Anterior cingulate cortex (tissue), 58 donors: Measurements from ENCODE around the gene KCP.

Source experiments
- DNase-seq, 58 donors: peaks; one replicate each; lab custom pipeline; 2025; lab: John Stamatoyannopoulos, UW

Gene KCP

DNA sequence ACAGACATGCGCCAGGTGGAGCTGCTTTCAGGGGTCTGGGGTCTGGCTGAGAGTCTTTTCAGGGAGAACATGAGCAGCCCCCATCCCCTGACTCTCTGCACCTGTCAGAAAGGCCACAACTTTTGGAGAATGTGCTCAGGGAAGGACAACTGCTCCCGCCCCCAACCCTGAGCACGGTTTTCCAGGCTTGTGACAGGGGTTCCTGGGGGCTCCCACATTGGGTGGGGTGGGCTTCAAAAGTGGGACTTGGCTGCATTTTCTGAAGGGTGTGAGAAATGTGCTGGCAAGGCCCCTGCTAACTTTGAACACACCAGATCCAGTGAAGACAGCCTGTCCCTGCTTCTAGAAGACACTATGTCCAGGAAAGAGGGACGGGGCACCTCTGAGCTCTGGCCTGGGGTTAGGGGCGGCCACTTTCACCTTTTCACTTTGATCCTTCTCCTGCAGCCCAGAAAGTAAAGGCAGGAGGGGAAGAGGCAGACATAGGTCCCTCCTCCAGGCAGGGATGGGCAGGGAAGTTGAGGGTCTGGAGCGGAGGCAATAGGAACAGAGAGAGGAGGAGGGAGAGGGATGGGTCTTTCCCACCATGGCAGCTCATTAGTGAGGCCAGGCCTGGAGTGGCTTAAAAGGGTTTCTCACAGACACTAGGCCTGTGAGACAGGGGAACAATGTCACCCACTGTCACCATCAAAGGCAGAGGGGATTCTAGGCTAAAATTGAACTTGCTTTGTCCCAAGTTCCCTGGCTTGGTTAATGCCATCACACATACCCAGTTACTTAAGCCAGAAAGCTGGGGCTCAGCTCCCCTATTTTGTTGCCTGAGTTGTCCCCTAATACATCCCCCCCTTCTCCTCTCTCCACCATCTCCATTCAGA lies 1.5 kb downstream of the KCP start:
- no peak for DNase-seq

DNA sequence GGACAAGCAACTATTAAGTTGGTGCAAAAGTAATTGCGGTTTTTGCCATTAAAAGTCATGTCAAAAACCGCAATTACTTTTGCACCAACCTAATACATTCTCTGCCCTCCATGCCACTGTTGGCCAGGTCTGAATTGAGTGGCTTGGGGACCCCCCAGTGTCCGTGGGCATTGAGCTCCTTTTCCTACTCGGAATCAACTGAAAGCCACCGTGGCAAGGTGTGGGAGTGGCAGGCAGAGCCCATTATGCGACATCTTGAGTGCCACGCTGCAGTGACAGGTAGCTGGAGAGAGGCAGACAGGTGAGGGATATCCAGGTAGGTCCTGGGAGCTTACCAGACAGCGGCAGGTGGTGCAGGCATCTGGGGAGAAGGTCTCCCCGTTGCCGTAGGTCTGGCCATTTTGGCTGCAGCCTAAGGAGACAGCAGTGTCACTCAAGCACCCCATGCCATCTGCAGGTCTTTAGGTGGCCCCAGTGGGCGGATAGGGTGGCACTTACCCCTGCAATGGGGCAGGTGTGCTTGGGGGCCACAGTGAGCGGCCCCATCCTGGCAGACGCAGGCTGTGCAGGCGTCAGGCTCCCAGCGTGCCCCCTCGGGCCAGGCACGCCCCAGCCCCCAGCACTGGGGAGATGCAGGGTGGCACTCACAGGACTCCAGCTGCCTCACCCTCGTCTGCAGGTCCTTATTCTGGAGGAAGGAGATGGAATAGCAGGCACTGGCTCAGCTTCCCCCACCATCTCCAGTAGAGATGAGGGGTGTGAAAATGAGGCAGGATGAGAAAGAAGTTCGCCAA lies 3.5 kb downstream of the KCP start:
- no peak for DNase-seq

DNA sequence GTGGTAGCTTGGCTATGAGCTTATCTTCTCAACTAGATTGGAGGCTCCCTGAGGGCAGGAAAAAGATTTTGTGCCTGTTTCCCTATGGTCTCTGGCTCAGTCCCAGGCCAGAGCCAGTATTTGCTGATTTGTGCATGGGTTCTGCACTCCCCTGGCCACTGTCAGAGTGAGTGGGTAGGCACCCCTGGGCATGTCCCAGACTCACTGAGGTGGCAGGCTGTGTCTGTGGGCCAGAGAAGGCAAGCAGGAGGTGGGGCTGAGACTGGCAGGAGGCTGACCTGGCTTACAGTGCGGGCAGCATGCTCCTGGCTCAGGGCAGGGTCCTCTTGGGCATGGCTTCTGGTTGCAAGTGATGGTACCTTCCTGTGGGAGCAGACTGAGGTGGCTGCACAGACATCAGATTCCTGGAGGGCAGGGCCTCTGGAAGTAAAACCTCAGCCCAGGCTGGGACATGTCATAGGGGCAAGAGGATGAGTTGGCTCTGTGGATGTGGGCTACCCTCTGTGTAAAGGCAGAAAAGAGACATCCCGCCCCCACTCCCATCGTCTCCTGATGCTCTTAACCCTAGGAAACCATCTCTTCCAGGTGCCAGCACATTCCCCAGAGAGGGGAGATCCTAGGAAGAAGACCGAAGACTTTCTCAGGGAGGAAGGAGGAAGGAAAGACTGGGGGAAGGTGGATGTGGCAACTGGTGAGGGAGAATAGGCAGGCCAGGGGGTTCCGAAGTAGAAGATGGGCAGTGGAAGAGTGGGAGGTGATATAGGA lies 4.3 kb downstream of the KCP start:
- no peak for DNase-seq

DNA sequence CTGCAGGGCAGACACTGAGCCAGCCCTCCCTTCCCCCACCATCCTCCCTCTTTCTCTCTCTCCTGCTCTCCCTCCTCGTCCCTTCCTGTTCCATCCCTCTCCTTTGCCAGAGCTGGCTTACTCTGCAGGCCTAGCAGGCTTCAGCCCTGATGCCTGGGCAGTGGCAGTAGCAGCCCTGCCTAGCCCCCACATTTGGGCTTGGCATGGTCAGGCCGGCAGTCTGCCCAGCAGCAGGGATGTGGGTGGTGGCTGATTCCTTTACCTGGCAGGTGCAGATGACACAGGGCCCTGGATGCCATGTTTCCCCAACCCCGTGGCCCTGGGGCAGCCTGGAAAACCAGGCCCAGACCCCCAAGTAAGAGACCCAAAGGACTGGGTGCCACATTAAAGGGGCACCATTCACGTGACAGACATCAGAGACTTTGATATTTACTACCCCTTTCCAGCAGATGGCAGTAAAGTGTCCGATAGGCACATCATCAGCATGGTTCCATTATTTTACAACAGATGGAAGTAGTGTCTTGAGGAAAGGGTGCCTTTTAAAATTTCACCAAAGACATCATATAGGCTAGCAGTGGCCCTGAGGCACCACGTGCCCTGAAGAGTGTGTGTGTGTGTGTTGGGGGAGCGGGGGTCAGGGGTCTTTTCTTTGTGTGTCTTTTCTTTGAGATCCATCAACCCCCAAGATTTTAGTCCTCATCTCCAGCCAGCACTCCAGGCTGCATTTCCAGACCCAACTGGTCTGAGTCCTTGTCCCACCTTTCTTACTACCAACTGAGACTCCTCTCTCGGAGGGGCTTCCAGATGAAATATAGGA lies 5.9 kb downstream of the KCP start:
- peak in 1 of 58 donors; percentile 28 for DNase-seq

DNA sequence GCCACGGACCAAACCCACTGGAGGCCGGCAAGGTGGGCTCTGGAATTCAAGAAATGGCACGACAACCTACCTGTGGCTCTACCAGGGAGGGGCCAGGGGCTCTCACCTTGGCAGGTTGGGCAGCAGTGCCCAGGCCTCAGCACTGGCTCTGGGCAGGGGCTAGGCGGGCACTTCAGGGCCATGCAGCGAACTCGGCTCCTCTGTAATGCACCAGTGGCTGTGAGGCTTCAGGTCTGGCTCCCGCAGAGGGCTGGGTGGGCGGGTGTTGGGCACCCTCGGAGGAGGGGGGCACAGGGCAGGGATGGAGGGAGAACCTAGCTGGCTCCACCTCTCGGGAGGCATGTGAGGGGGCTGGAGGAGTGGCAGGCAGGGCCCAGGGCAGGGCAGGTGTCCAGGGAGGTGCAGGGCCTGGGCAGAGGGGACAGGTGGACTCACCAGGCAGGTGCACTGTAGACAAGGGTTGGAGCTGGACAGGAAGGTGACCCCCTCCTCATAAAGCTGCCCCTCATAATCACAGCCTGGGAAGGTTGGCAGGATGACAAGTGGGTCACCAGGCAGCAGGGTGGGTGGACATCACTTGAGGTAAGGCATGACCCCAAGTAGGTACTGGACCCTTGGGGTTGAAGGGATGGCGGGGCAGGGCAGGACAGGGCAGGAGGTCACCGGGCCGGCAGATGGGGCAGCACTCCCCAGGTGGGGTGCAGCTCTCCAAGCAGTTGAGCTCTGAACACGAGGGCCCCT lies 6.7 kb downstream of the KCP start:
- no peak for DNase-seq

DNA sequence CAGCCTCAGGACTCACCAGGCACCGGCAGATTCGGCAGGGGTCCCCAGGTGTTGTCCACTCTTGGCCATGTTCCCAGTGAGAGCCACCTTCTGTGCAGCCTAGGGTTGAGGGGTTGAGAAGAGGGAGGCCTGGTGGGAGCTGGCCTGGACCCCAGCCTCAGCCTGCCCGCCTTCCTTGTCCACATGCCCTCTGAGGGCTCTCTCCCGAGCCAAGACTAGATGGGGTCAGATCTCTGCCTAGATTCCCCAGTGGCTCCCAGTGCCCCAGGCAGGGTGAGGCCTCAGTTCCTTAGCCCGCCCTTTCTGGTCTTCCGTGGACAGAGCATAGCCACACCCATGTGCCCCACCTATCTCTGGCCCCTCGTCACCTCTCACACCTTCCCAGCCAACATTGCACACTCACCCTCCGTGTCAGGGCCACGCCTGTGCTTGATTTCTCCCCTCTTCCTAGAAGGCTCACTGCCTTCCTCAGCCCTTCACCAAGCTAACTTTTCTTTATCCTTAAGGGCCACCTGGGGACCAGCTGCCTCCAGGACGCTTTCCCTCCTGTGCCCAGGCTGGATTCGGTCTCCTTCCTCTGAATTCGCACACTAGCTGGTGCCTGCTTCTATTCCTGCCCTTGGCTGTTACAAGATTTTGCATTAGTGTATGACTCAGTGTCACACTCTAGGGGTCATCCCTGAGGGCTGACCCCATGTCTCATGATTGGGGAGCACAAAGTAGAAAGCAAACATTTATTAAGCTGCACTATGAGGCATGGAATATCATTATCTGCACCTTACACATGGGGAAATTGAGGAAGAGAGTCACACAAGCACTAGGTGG lies 7.5 kb downstream of the KCP start:
- no peak for DNase-seq

DNA sequence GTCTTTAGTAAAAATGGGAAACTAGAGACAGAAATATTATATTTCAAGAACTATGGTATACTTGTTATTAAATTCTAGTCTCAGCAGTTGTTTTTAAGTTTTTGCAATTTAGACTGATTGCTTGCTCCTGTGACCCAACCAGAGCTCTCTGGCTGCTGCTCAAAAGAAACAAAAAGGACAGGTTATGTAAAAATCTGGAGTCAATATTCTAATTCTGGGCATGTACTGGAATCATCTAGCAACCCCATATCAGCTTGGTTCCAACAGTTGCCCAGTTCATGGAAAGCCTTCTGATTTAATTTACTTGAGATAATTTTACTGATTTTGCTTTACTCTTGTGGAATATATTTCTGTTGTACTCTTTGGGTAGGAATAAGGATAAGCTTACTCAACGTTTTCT lies 10.3 kb downstream of the KCP start:
- DNase-seq, result no peak

DNA sequence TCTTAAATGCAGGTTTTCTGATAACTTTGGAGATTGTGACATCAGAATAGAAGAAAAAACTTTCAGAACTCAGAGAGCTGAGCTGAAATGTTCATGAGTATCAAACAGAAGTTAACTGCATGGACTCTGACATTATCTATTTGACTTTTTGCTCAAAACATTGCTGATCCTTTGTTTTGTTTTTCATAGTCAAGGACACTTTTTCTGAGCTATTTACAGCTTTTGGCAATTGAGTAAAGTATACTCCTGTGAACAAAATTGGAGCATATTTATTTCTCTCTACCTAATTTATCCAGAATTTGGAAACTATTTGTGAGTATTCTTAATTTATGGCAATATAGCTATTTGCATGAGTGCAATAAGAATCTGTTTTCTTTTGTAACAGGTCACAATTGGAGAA lies 11.1 kb downstream of the KCP start:
- no peak for DNase-seq

DNA sequence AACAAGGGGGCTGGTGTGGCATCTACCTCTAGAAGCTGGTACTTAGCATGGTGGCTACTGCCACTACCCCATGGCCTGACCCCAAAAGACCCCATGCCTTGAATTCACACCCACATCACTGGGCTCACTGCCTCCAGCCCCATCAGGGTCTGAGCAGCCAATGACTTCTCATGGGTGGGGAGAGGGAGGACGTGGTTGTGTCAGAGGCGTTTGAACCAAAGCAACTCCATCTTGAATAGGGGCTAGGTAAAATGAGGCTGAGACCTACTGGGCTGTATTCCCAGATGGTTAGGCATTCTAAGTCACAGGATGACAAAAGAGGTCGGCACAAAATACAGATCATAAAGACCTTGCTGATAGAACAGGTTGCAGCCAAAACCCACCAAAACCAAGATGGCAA lies 15.2 kb downstream of the KCP start:
- no peak for DNase-seq

DNA sequence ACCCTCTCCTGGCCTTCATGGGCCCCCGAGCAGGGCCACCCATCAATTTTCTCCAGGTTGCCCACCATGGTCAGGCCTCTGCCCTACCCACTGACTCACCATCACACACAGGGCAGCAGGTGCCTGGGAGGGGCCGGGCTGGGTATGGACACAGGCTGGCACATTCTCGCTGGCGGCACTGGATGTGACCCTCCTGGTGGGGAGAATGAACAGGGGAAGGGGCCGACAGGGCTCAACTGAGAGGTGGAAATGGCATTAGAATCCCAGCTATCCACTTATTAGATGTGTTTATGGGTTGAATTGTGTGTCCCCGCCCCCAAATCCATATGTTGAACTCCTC lies 16.4 kb downstream of the KCP start:
- DNase-seq, result no peak

DNA sequence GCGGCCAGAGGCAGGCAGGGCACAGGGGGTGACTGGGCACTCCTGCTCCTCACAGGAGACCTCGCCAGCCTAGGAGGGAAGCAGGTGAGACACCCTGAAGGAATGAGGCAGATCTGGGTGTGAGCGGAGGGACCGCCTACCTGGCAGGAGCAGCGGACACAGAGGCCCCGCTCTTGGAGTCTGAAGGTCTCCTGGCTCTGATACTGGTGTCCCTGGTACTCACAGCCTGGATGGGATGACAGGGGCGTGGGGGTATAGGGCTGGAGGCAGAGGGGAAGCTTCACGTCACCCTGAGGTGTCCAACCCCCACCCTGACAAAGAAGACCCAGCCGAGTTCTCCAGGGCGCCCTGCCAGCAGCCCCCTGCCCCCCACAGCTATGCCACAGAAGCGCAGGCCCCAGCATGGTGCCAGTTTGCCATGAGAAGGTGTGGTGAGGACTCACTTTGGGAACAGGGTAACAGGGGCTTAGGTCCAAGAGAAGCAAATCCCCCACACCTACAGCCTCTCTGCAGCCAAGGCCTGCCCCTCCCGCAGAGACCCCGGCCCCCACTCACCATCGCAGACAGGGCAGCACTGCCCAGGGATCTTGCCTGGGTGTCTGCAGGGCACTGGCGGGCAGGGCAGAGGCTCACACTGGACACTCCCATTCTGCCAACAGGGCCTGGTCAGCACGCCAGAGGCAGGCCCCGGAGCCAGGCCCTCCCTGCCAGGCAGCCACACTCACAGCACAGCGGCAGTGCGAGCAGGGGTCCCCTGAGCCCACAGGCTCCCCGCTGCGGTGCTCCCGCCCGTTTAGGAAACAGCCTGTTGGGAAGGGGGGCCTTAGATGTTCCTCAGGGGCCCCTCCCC lies 17.0 kb downstream of the KCP start:
- no peak for DNase-seq

DNA sequence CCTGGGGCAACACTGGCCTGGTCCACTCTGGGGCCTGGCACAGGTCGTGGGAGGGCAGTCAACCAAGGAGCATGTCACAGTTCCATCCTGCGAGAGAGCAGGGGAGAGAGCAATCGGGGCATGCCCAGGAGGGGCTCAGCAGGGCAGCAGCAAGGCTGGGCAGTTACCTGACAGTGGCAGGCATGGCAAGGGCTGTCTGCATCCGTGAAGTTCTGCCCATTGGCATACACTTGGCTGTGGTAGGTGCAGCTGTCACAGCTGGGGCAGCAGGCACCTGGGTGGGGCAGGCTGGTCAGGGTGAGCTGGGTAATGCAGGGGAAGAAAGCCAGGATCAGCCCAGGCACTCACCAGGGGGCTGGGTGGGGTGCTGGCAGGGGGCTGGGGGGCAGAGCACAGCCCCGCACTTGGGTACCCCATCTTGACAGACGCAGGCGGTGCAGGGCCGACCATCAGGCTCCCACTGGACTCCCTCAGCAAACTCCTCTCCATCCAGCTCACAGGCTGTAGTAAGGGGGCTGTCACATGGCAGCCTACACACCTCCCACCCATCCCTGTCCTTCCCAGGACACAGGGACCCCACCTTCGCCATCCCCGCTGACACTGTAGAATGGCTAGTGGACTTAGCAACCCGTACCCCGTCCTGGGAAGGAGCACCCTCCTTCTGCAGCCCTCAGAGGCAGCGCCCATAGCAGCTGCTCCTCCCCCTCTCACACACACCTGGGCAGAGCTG lies 17.8 kb downstream of the KCP start:
- no peak for DNase-seq

DNA sequence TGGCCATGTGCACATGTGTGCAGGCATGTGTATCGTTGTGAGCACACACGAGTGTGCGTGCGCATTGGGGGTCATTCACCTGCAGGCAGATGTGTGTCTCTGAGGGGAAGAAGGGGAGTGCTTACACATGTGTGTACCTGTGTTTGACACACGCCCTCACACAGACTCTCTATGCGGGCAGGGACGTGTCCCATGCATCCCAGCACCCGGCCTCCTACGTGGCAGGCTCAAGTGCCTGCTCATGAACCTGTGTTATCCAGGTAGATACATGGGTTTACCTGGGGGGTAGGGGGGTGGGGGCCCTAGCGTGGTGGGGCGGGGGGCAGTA lies 18.6 kb downstream of the KCP start:
- no peak for DNase-seq

DNA sequence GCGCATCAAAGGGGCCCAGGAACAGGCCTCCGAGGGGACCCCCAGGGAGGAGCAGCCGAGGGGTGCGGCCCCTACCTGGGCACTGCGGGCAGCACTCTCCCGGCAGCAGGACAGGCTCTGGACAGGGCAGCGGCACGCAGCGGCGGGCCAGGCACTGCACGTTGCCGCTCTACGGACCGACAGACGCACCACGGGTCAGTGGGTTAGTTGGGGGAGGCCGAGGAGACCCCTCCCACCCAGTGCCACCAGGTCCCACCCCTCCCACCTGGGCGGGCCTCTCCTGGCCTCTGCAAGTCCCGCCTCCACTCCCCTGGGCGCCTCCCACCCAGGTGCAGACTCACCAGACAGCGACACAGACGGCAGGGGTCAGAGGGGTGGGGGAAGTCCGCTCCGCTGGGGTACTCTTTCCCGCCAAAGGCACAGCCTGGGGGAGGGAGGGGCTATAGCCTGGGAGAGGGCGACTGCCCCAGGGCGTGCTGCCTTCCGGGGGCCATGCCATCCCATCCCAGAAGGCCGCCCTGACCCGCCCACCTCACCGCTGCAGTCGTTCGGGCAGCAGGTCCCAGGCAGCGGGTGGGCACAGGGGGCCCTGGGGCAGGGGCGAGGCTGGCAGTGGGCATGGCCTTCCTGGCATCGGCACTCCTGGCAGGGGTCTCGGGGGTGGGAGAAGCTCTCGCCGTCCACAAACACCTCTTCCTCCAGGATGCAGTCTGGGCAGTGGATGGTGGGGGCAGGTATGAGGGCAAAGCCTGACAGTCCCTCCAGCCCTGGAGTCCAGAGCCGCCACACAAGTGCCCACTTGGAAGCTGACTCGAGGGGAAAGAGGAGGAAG lies 19.2 kb downstream of the KCP start:
- no peak for DNase-seq

DNA sequence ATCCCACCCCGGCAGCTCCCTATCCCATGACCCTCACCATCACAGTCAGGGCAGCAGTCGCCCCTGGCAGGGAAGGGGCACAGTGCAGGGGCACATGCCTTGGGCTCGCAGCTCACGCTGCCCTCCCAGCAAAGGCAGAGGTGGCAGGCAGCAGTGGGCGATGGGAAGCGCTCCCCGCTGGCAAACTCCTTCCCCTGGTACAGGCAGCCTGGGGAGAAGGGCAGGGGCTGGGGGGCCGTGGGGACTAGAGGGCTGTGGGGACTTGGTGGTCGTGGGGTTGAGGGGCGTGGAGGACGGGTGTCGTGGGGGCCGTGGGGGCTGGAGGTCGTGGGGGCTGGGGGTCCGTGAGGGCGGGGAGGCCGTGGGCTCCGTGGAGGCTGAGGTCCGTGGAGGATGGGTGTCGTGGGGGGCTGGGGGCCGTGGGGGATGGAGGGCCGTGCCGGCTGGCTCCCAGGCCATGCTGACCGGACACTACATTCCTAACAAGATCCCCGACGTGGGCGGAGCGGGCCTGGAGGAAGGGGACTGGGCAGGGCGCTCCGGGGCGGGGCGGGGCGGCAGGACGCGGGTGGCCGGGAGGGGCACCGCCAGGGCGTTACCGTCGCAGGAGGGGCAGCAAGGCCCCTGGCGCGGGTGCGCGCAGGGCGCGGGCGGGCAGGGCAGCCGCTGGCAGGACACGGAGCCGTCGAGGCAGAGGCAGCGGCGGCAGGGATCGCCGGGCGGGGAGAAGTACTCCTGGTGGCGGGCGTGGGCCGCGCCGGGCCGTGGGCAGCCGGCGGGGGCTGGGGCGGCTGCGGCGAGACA lies 20.0 kb downstream of the KCP start:
- DNase-seq, result no peak

DNA sequence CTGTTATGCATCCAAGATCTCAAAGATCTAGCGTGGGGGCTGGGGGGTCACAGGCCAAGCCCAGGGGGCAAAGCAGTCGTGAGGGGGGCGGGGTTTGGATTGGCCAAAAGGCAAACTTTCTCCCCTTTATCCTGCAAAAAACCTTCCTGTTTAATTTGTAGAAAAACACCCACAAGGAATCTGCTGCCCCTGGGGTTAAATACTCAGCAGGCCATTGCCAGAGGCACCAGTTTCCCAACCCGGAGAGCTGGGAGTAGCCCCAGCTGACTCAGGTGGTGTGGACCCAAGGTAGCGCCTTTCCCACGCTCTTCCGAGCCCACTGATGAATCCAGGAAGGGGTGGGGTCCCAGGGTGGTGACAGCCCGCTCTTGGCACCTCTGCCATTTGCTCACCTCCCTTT lies 21.4 kb downstream of the KCP start:
- DNase-seq, result no peak
